Colonic mucosa (tissue), 4 donors: ENCODE measurements around the gene GADD45B. TPM values are rescaled to one million over a fixed set of nuclear protein-coding genes. Genes with fewer than 3 reads are reported as not detected.

Source experiments
- DNase-seq: peaks from one replicate; pipeline ENCODE4 v3.0.0-alpha.2; 2020
- H3K27ac ChIP-seq: fragments of 200-600 bp; one replicate; pipeline ENCODE4 v1.8.0; 2021
- H3K27me3 ChIP-seq: fragments of 200-600 bp; one replicate; pipeline ENCODE4 v1.8.0; 2021
- H3K36me3 ChIP-seq: fragments of 200-600 bp; one replicate; pipeline ENCODE4 v1.8.0; 2021
- H3K4me1 ChIP-seq: fragments of 200-600 bp; one replicate; pipeline ENCODE4 v1.8.0; 2021; ENCODE audit warnings: mild to moderate bottlenecking
- H3K4me3 ChIP-seq: fragments of 200-600 bp; one replicate; pipeline ENCODE4 v1.8.0; 2021
- H3K9ac ChIP-seq, 2 donors: one replicate each; pipeline ENCODE4 v1.7.0; 2013; ENCODE audit warnings: control low read depth in 2 of 2, low read depth in 2 of 2, low read length in 2 of 2
- H3K9me3 ChIP-seq: fragments of 200-600 bp; one replicate; pipeline ENCODE4 v1.8.0; 2021
- CTCF ChIP-seq: fragments of 200-600 bp; IDR thresholded peaks from one replicate; pipeline ENCODE4 v1.8.0; 2022; ENCODE audit warnings: antibody characterized with exemption, mild to moderate bottlenecking
- intact Hi-C: fragments of 100-400 bp; cut with DNase I; formaldehyde crosslinking; loops from one replicate; pipeline ENCODE4 v1.14.1; 2022
- total RNA-seq, 2 donors: library from RNA; stranded (reverse); fragmentation: NEBNext Ultra II Directional in 1 of 2; extraction: Animal tissue kit (Norgen Biotek cat#: 25700) in 1 of 2; gene quantifications; one replicate each; pipeline ENCODE4 v1.2.1, GENCODE V29; 2021
- donor health status: healthy.
- donor health status: DM: no; HTN: no; CAD: no.
- donor health status: DM: no; HTN: no; CAD: no.

The GADD45B gene
- total RNA-seq, 2 donors from 2014 or later: 17.5 to 21.6 TPM

DNA sequence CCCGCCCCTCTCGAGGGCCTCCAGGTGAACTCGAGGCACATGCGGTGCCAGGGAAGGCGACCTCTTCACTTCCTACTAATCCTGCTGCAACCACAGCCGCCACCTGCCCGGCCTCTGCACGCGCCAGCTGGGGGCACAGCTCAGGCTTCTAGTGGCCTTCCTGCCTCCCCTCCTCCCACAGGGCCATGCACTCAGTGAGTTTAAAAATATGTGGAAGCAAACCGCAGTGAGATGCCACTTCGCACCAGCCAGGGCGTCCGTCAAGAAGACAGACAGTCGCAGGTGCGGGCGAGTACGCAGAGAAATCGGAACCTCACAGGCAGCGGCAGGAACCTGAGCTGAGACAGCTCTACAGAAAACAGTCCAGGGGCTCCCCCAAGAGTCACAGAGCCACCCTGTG lies 29.5 kb upstream of the GADD45B start:
- no peak for TF ChIP-seq CTCF
- H3K9ac ChIP-seq: no peak overlapping the region
- no peaks in the 10 kb centered on the region for H3K9me3 ChIP-seq
- no peaks in the 10 kb centered on the region for H3K27me3 ChIP-seq
- DNase-seq: no peak
- no peak overlapping the region for H3K4me3 ChIP-seq
- H3K27ac ChIP-seq: no peak overlapping the region
- intact Hi-C loops: no loop called here
- H3K36me3 ChIP-seq: peaks cover 4% of the 10 kb centered on the region
- no peaks in the 10 kb centered on the region for H3K4me1 ChIP-seq

DNA sequence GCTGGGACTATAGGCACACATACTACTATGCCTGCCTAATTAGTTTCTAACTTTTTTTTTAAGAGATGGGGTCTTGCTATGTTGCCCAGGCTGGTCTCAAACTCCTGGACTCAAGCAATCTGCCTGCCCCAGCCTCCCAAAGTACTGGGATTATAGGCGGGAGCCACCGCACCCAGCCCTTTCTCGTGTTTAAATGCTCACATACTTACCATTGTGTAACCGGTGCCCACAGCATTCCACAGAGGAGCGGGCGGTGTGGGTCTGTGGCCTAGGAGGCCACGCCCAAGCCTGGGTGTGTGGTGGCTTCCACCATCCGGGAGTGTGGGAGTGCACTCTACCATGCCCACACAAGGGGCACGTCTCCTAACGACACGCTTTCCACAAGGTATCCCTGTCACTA lies 26.9 kb upstream of the GADD45B start:
- Histone ChIP-seq H3K27ac (no peak overlapping the region), H3K27me3 (no peaks in the 10 kb centered on the region), H3K36me3 (no peaks in the 10 kb centered on the region), H3K4me3 (no peak overlapping the region), H3K9me3 (no peaks in the 10 kb centered on the region), H3K9ac (no peak overlapping the region), H3K4me1 (no peaks in the 10 kb centered on the region)
- TF ChIP-seq CTCF: no peak
- intact Hi-C loops: no loop called here
- DNase-seq: no peak

DNA sequence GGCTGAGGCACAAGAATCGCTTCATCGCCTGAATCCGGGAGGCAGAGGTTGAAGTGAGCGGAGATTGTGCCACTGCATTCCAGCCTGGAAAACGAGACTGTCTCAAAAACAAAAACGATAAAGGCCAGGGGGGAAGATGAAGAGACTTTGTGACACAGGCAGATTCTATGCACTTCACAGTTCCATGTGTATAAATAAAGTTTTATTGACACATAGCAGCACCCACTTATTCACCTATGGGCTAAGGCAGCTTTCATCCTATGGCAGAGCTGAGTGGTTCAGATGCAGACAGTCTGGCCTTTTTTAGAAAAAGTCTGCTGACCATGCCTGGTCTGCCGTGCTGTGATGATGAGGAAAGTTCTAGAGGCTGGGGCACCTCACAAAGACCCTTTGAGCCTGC lies 24.8 kb upstream of the GADD45B start:
- no peak for TF ChIP-seq CTCF
- Histone ChIP-seq H3K36me3 (no peaks in the 10 kb centered on the region), H3K9ac (no peak overlapping the region), H3K27ac (no peak overlapping the region), H3K4me3 (no peak overlapping the region), H3K4me1 (no peaks in the 10 kb centered on the region), H3K27me3 (no peaks in the 10 kb centered on the region), H3K9me3 (no peaks in the 10 kb centered on the region)
- DNase-seq: no peak
- intact Hi-C loops: no loop called here

DNA sequence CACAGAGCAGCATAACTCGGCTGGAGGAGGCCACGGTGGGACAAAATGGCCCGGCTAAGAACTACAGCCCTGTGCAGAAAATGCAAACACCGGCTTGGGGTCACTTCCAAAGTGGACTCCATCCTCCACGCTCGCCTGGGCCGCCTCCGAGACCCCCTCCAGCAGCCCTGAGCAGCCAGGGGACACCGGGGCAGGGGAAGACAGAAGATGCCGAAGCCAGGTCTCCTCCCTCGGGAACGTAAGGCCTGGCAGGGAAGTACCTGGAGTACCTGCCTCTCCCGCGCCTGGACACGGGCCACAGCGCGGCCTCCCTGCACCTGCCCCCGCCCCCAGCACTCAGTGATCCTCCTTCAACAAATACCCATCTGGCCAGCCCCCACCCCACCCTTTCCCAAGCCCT lies 24.2 kb upstream of the GADD45B start:
- H3K27ac ChIP-seq: no peak overlapping the region
- no peaks in the 10 kb centered on the region for H3K36me3 ChIP-seq
- no peak for TF ChIP-seq CTCF
- intact Hi-C loops: no loop called here
- H3K4me1 ChIP-seq: no peaks in the 10 kb centered on the region
- H3K9ac ChIP-seq: no peak overlapping the region
- H3K27me3 ChIP-seq: no peaks in the 10 kb centered on the region
- no peaks in the 10 kb centered on the region for H3K9me3 ChIP-seq
- DNase-seq: no peak
- no peak overlapping the region for H3K4me3 ChIP-seq

GRCh38 chr19:2453431-2454025 lies 22.4 kb upstream of the GADD45B start:
- Histone ChIP-seq H3K4me3 (no peak overlapping the region), H3K9me3 (no peaks in the 10 kb centered on the region), H3K27me3 (no peaks in the 10 kb centered on the region), H3K36me3 (no peaks in the 10 kb centered on the region), H3K4me1 (no peaks in the 10 kb centered on the region), H3K9ac (no peak overlapping the region), H3K27ac (no peak overlapping the region)
- no peak for DNase-seq
- intact Hi-C loops: no loop called here
- TF ChIP-seq CTCF: no peak
